ENCODE measurements around the gene COL15A1.

GRCh38 chr9:99001892-99002291, 58.2 kb downstream of the COL15A1 start:
- TF ChIP-seq, protein P1, sequence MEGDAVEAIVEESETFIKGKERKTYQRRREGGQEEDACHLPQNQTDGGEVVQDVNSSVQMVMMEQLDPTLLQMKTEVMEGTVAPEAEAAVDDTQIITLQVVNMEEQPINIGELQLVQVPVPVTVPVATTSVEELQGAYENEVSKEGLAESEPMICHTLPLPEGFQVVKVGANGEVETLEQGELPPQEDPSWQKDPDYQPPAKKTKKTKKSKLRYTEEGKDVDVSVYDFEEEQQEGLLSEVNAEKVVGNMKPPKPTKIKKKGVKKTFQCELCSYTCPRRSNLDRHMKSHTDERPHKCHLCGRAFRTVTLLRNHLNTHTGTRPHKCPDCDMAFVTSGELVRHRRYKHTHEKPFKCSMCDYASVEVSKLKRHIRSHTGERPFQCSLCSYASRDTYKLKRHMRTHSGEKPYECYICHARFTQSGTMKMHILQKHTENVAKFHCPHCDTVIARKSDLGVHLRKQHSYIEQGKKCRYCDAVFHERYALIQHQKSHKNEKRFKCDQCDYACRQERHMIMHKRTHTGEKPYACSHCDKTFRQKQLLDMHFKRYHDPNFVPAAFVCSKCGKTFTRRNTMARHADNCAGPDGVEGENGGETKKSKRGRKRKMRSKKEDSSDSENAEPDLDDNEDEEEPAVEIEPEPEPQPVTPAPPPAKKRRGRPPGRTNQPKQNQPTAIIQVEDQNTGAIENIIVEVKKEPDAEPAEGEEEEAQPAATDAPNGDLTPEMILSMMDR (optimal IDR thresholded peaks at IDR 0.05 in 1 of 3, IDR thresholded peaks at IDR 0.05 in 1 of 3, conservative IDR thresholded peaks at IDR 0.05 in 1 of 3; ENCODE audit: extremely low read depth in 1 of 3, insufficient read depth in 2 of 3, low read length in 3 of 3), result no peak
- TF ChIP-seq EZH2 (IDR thresholded peaks at IDR 0.05; ENCODE audit: low read length), result no peak
